Embryonic facial prominence (tissue), 1 donor: ENCODE measurements around the gene DCXR.

Experiments used
- DNase-seq: peaks from one replicate; pipeline ENCODE4 v3.0.0-alpha.2; 2016; ENCODE audit errors: extremely low spot score

DCXR gene

GRCh38 chr17:81998691-81999438 is 38.6 kb downstream of the DCXR start:
- no peak for DNase-seq

GRCh38 chr17:81998212-81998611 is 39.3 kb downstream of the DCXR start:
- DNase-seq: no peak

GRCh38 chr17:81996757-81997441 is 40.6 kb downstream of the DCXR start:
- DNase-seq: no peak

GRCh38 chr17:81996232-81996756 is 41.2 kb downstream of the DCXR start:
- no peak for DNase-seq

- no peak for DNase-seq
These were observed 41.9 kb downstream of the DCXR start for GRCh38 chr17:81995463-81996231.

GRCh38 chr17:81994593-81995462 is 42.7 kb downstream of the DCXR start:
- DNase-seq: no peak

- DNase-seq: no peak
These were observed 43.5 kb downstream of the DCXR start for GRCh38 chr17:81993729-81994592.

GRCh38 chr17:81992306-81993102 is 45.0 kb downstream of the DCXR start:
- no peak for DNase-seq

GRCh38 chr17:81991684-81992305 is 45.7 kb downstream of the DCXR start:
- no peak for DNase-seq

- no peak for DNase-seq
These were observed 46.4 kb downstream of the DCXR start for GRCh38 chr17:81990836-81991683.

GRCh38 chr17:81987161-81987770 is 50.2 kb downstream of the DCXR start:
- no peak for DNase-seq

GRCh38 chr17:81986606-81987005 is 50.9 kb downstream of the DCXR start:
- no peak for DNase-seq
